Testis (tissue), 2 donors: ENCODE data around the gene CTBP1.

ENCODE experiments used
- POLR2A ChIP-seq: fragments of 450-650 bp; IDR thresholded peaks from one replicate; pipeline ENCODE4 v1.6.1; 2017; ENCODE audit warnings: antibody characterized with exemption, mild to moderate bottlenecking, moderate library complexity
- TF ChIP-seq, protein P1 (sequence below), 3 experiments: fragments of 450-650 bp in 2 of 3; fragments of 200-600 bp in 1 of 3; sonication (generic) in 1 of 3; IDR thresholded peaks; one replicate each; pipeline ENCODE4 v1.5.1; 2016 to 2019; ENCODE audit warnings: antibody characterized with exemption in 3 of 3, mild to moderate bottlenecking in 2 of 3, moderate library complexity in 1 of 3

DNA sequence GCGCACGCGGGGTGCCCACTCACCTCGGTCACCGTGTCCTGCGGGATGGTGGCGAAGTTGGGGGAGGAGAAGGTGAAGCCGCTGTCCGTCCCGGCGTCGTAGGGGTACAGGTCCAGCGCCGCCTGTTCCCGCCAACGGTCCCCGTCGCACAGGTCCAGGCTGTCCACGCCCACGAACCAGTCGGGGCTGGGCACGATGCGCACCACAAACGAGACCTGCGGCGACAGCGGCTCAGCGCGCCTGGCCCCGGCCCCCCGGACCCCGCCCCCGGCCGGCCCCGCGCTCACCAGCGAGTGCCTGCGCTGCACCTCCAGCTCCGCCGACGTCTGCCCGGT lies 78.0 kb downstream of the CTBP1 start:
- no peak for TF ChIP-seq POLR2A
- TF ChIP-seq, protein P1, sequence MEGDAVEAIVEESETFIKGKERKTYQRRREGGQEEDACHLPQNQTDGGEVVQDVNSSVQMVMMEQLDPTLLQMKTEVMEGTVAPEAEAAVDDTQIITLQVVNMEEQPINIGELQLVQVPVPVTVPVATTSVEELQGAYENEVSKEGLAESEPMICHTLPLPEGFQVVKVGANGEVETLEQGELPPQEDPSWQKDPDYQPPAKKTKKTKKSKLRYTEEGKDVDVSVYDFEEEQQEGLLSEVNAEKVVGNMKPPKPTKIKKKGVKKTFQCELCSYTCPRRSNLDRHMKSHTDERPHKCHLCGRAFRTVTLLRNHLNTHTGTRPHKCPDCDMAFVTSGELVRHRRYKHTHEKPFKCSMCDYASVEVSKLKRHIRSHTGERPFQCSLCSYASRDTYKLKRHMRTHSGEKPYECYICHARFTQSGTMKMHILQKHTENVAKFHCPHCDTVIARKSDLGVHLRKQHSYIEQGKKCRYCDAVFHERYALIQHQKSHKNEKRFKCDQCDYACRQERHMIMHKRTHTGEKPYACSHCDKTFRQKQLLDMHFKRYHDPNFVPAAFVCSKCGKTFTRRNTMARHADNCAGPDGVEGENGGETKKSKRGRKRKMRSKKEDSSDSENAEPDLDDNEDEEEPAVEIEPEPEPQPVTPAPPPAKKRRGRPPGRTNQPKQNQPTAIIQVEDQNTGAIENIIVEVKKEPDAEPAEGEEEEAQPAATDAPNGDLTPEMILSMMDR (IDR thresholded peaks at IDR 0.05), result no peak
